ENCODE data around the gene PRDM16.

- TF ChIP-seq ZBTB44 (CRISPR knock-in tag; IDR thresholded peaks at IDR 0.05): no peak
- TF ChIP-seq MEF2D (CRISPR knock-in tag; IDR thresholded peaks at IDR 0.05): no peak
- TF ChIP-seq SP1 (IDR thresholded peaks at IDR 0.05): no peak
- TF ChIP-seq SP1 (CRISPR knock-in tag; IDR thresholded peaks at IDR 0.05): no peak
- TF ChIP-seq TBL1XR1 (IDR thresholded peaks at IDR 0.05; ENCODE audit: borderline replicate concordance, low read length, partially characterized antibody): no peak
- TF ChIP-seq ZBTB4 (CRISPR knock-in tag; IDR thresholded peaks at IDR 0.05; ENCODE audit: borderline replicate concordance): no peak
- no peak for TF ChIP-seq TGIF2 (CRISPR knock-in tag; IDR thresholded peaks at IDR 0.05)
- no peak for TF ChIP-seq YY1 (IDR thresholded peaks at IDR 0.05; ENCODE audit: insufficient read depth, insufficient replicate concordance, low read depth, low read length)
- no peak for TF ChIP-seq RBM39 (IDR thresholded peaks at IDR 0.05; ENCODE audit: low read depth, low read length, poor library complexity, severe bottlenecking)
- no peak for TF ChIP-seq ZNF781 (CRISPR knock-in tag; IDR thresholded peaks at IDR 0.05; ENCODE audit: borderline replicate concordance, not compliant biosample characterization)
- no peak for TF ChIP-seq NCOA1 (CRISPR knock-in tag; IDR thresholded peaks at IDR 0.05)
- no peak for TF ChIP-seq KLF13 (CRISPR knock-in tag; IDR thresholded peaks at IDR 0.05)
Observed at GRCh38 chr1:3079381-3080052, 10.5 kb downstream of the PRDM16 start.
